ENCODE measurements around the gene DIPK1B.
A peak's percentile ranks its signal among the peaks of the same experiment; 100 is the strongest.
"Not testable (repeated sequence)": the region's sequence is repeated elsewhere in the genome, so short reads cannot be mapped to it uniquely, and the experiment has no call there.

The DIPK1B gene

GRCh38 chr9:136709454-136710109, 2.8 kb upstream of the DIPK1B start:
- Histone ChIP-seq H3K23ac (ENCODE audit: low read length) (no peak overlapping the region), H3K27me3 (ENCODE audit: insufficient read depth, low read length, poor library complexity) (no peaks in the 10 kb centered on the region), H2BK5ac (ENCODE audit: low read length) (no peak overlapping the region), H3K56ac (ENCODE audit: low read length) (no peak overlapping the region), H2BK120ac (ENCODE audit: low read depth, low read length) (no peak overlapping the region), H3K4ac (ENCODE audit: low read depth, low read length) (no peak overlapping the region), H3K27ac (ENCODE audit: low read depth, low read length) (no peak overlapping the region), H4K8ac (ENCODE audit: low read depth, low read length) (no peak overlapping the region), H3K9ac (ENCODE audit: low read length) (no peak overlapping the region), H3K18ac (ENCODE audit: low read length) (no peak overlapping the region), H3K79me1 (ENCODE audit: low read length) (peaks cover 5% of the 10 kb centered on the region), H4K5ac (ENCODE audit: low read length) (no peak overlapping the region), H3K4me2 (ENCODE audit: low read length) (no peak overlapping the region), H3K79me2 (ENCODE audit: control insufficient read depth, insufficient read depth, low read length) (peaks cover 4% of the 10 kb centered on the region), H3K4me1 (ENCODE audit: control insufficient read depth, low read depth, low read length) (peaks cover 4% of the 10 kb centered on the region), H2AK5ac (ENCODE audit: low read length) (no peak overlapping the region), H3K4me3 (ENCODE audit: low read length) (no peak overlapping the region), H3K36me3 (ENCODE audit: control insufficient read depth, insufficient read depth, low read length) (no peaks in the 10 kb centered on the region), H2BK15ac (replicated peaks; ENCODE audit: low read depth) (no peak overlapping the region)
- DNase-seq = no peak
- WGBS (ENCODE audit: extremely low coverage, insufficient coverage, low lambda C conversion rate) = no CpG with 5 or more reads among the region's 24 CpGs

GRCh38 chr9:136710543-136710942, 1.8 kb upstream of the DIPK1B start:
- no peak overlapping the region for H4K8ac ChIP-seq (ENCODE audit: low read depth, low read length)
- H4K5ac ChIP-seq (ENCODE audit: low read length) = no peak overlapping the region
- H3K79me1 ChIP-seq (ENCODE audit: low read length) = peaks cover 5% of the 10 kb centered on the region
- no peak overlapping the region for H3K4me2 ChIP-seq (ENCODE audit: low read length)
- H2BK120ac ChIP-seq (ENCODE audit: low read depth, low read length) = no peak overlapping the region
- no peaks in the 10 kb centered on the region for H3K36me3 ChIP-seq (ENCODE audit: control insufficient read depth, insufficient read depth, low read length)
- no peak overlapping the region for H3K18ac ChIP-seq (ENCODE audit: low read length)
- DNase-seq = no peak
- no peak overlapping the region for H3K9ac ChIP-seq (ENCODE audit: low read length)
- H3K27ac ChIP-seq (ENCODE audit: low read depth, low read length) = no peak overlapping the region
- peaks cover 4% of the 10 kb centered on the region for H3K4me1 ChIP-seq (ENCODE audit: control insufficient read depth, low read depth, low read length)
- no peak overlapping the region for H2BK5ac ChIP-seq (ENCODE audit: low read length)
- H3K4ac ChIP-seq (ENCODE audit: low read depth, low read length) = no peak overlapping the region
- H2AK5ac ChIP-seq (ENCODE audit: low read length) = no peak overlapping the region
- H3K56ac ChIP-seq (ENCODE audit: low read length) = no peak overlapping the region
- no peaks in the 10 kb centered on the region for H3K27me3 ChIP-seq (ENCODE audit: insufficient read depth, low read length, poor library complexity)
- WGBS (ENCODE audit: extremely low coverage, insufficient coverage, low lambda C conversion rate) = no CpG with 5 or more reads among the region's 7 CpGs
- no peak overlapping the region for H2BK15ac ChIP-seq (replicated peaks; ENCODE audit: low read depth)
- H3K79me2 ChIP-seq (ENCODE audit: control insufficient read depth, insufficient read depth, low read length) = peaks cover 4% of the 10 kb centered on the region
- no peak overlapping the region for H3K23ac ChIP-seq (ENCODE audit: low read length)
- no peak overlapping the region for H3K4me3 ChIP-seq (ENCODE audit: low read length)

- not testable (repeated sequence) for H3K27me3 ChIP-seq (ENCODE audit: insufficient read depth, low read length, poor library complexity); H4K8ac ChIP-seq (ENCODE audit: low read depth, low read length); DNase-seq; H3K79me2 ChIP-seq (ENCODE audit: control insufficient read depth, insufficient read depth, low read length); H3K4ac ChIP-seq (ENCODE audit: low read depth, low read length); H3K79me1 ChIP-seq (ENCODE audit: low read length); H2BK15ac ChIP-seq (replicated peaks; ENCODE audit: low read depth); H3K4me1 ChIP-seq (ENCODE audit: control insufficient read depth, low read depth, low read length); H3K18ac ChIP-seq (ENCODE audit: low read length); H2AK5ac ChIP-seq (ENCODE audit: low read length); H3K23ac ChIP-seq (ENCODE audit: low read length); H2BK5ac ChIP-seq (ENCODE audit: low read length); H4K5ac ChIP-seq (ENCODE audit: low read length); H3K4me3 ChIP-seq (ENCODE audit: low read length); H3K27ac ChIP-seq (ENCODE audit: low read depth, low read length); H3K56ac ChIP-seq (ENCODE audit: low read length); H3K4me2 ChIP-seq (ENCODE audit: low read length); H3K36me3 ChIP-seq (ENCODE audit: control insufficient read depth, insufficient read depth, low read length); H2BK120ac ChIP-seq (ENCODE audit: low read depth, low read length); H3K9ac ChIP-seq (ENCODE audit: low read length)
- no CpG with 5 or more reads among the region's 4 CpGs for whole genome bisulfite sequencing (ENCODE audit: extremely low coverage, insufficient coverage, low lambda C conversion rate)
Measured at GRCh38 chr9:136711219-136711648, 1.1 kb upstream of the DIPK1B start.

- Histone ChIP-seq H3K27ac (ENCODE audit: low read depth, low read length) (no peak overlapping the region), H3K4ac (ENCODE audit: low read depth, low read length) (peak overlapping the region; percentile 98), H3K79me2 (ENCODE audit: control insufficient read depth, insufficient read depth, low read length) (peaks cover 4% of the 10 kb centered on the region), H3K4me3 (ENCODE audit: low read length) (peak overlapping the region; percentile 63), H3K56ac (ENCODE audit: low read length) (peak overlapping the region; percentile 86), H3K4me1 (ENCODE audit: control insufficient read depth, low read depth, low read length) (peaks cover 4% of the 10 kb centered on the region), H3K18ac (ENCODE audit: low read length) (peak overlapping the region; percentile 81), H3K27me3 (ENCODE audit: insufficient read depth, low read length, poor library complexity) (no peaks in the 10 kb centered on the region), H2AK5ac (ENCODE audit: low read length) (no peak overlapping the region), H2BK120ac (ENCODE audit: low read depth, low read length) (no peak overlapping the region), H2BK15ac (replicated peaks; ENCODE audit: low read depth) (no peak overlapping the region), H3K36me3 (ENCODE audit: control insufficient read depth, insufficient read depth, low read length) (no peaks in the 10 kb centered on the region), H4K8ac (ENCODE audit: low read depth, low read length) (no peak overlapping the region), H2BK5ac (ENCODE audit: low read length) (no peak overlapping the region), H4K5ac (ENCODE audit: low read length) (no peak overlapping the region), H3K4me2 (ENCODE audit: low read length) (peak overlapping the region; percentile 78), H3K9ac (ENCODE audit: low read length) (peak overlapping the region; percentile 83), H3K79me1 (ENCODE audit: low read length) (peaks cover 5% of the 10 kb centered on the region), H3K23ac (ENCODE audit: low read length) (no peak overlapping the region)
- WGBS (ENCODE audit: extremely low coverage, insufficient coverage, low lambda C conversion rate) = no CpG with 5 or more reads among the region's 56 CpGs
- no peak for DNase-seq
Measured at GRCh38 chr9:136712690-136713544, 545 bp downstream of the DIPK1B start.

GRCh38 chr9:136713550-136713949, 1.2 kb downstream of the DIPK1B start:
- Histone ChIP-seq H3K4me3 (ENCODE audit: low read length) (no peak overlapping the region), H2AK5ac (ENCODE audit: low read length) (no peak overlapping the region), H3K56ac (ENCODE audit: low read length) (peak overlapping the region; percentile 86), H3K4ac (ENCODE audit: low read depth, low read length) (no peak overlapping the region), H3K79me2 (ENCODE audit: control insufficient read depth, insufficient read depth, low read length) (peaks cover 4% of the 10 kb centered on the region), H3K4me1 (ENCODE audit: control insufficient read depth, low read depth, low read length) (peaks cover 4% of the 10 kb centered on the region), H3K79me1 (ENCODE audit: low read length) (peaks cover 5% of the 10 kb centered on the region), H4K8ac (ENCODE audit: low read depth, low read length) (no peak overlapping the region), H3K23ac (ENCODE audit: low read length) (no peak overlapping the region), H3K27ac (ENCODE audit: low read depth, low read length) (no peak overlapping the region), H3K18ac (ENCODE audit: low read length) (no peak overlapping the region), H4K5ac (ENCODE audit: low read length) (no peak overlapping the region), H2BK15ac (replicated peaks; ENCODE audit: low read depth) (no peak overlapping the region), H2BK5ac (ENCODE audit: low read length) (no peak overlapping the region), H3K27me3 (ENCODE audit: insufficient read depth, low read length, poor library complexity) (no peaks in the 10 kb centered on the region), H3K36me3 (ENCODE audit: control insufficient read depth, insufficient read depth, low read length) (no peaks in the 10 kb centered on the region), H2BK120ac (ENCODE audit: low read depth, low read length) (no peak overlapping the region), H3K9ac (ENCODE audit: low read length) (peak overlapping the region; percentile 83), H3K4me2 (ENCODE audit: low read length) (peak overlapping the region; percentile 78)
- no CpG with 5 or more reads among the region's 8 CpGs for WGBS (ENCODE audit: extremely low coverage, insufficient coverage, low lambda C conversion rate)
- no peak for DNase-seq

Data from mesendoderm (in vitro differentiated cells).